Measurements from ENCODE around the gene PLPPR2.

PLPPR2 gene

GRCh38 chr19:11397089-11397610 is 41.9 kb downstream of the PLPPR2 start:
- DNase-seq: no peak
- no peaks in the 10 kb centered on the region for H3K36me3 ChIP-seq
- H3K27me3 ChIP-seq (ENCODE audit: insufficient read depth, low read depth, severe bottlenecking): no peaks in the 10 kb centered on the region
- H3K27ac ChIP-seq: no peak overlapping the region
- H3K9me3 ChIP-seq (ENCODE audit: severe bottlenecking): no peaks in the 10 kb centered on the region
- TF ChIP-seq CTCF (IDR thresholded peaks at IDR 0.05; ENCODE audit: low read depth, low read length): no peak
- no peak overlapping the region for H3K4me3 ChIP-seq (ENCODE audit: low read depth, low read length)

GRCh38 chr19:11399667-11400066 is 44.4 kb downstream of the PLPPR2 start:
- Histone ChIP-seq H3K27me3 (ENCODE audit: insufficient read depth, low read depth, severe bottlenecking) (no peaks in the 10 kb centered on the region), H3K4me3 (ENCODE audit: low read depth, low read length) (no peak overlapping the region), H3K36me3 (no peaks in the 10 kb centered on the region), H3K9me3 (ENCODE audit: severe bottlenecking) (no peaks in the 10 kb centered on the region), H3K27ac (no peak overlapping the region)
- DNase-seq: no peak
- TF ChIP-seq CTCF (IDR thresholded peaks at IDR 0.05; ENCODE audit: low read depth, low read length): no peak

GRCh38 chr19:11400798-11401197 is 45.6 kb downstream of the PLPPR2 start:
- H3K36me3 ChIP-seq: no peaks in the 10 kb centered on the region
- no peak for DNase-seq

GRCh38 chr19:11401808-11402543 is 46.7 kb downstream of the PLPPR2 start:
- Histone ChIP-seq H3K4me3 (ENCODE audit: low read depth, low read length) (no peak overlapping the region), H3K27me3 (ENCODE audit: insufficient read depth, low read depth, severe bottlenecking) (no peaks in the 10 kb centered on the region), H3K36me3 (no peaks in the 10 kb centered on the region), H3K27ac (no peak overlapping the region), H3K9me3 (ENCODE audit: severe bottlenecking) (no peaks in the 10 kb centered on the region)
- TF ChIP-seq CTCF (IDR thresholded peaks at IDR 0.05; ENCODE audit: low read depth, low read length): no peak
- no peak for DNase-seq

More at GRCh38 chr19:11400798-11401197, 45.6 kb downstream of the PLPPR2 start:
- no peaks in the 10 kb centered on the region for H3K27me3 ChIP-seq (ENCODE audit: insufficient read depth, low read depth, severe bottlenecking)
- no peak overlapping the region for H3K4me3 ChIP-seq (ENCODE audit: low read depth, low read length)
- no peak overlapping the region for H3K27ac ChIP-seq
- H3K9me3 ChIP-seq (ENCODE audit: severe bottlenecking): no peaks in the 10 kb centered on the region
- no peak for TF ChIP-seq CTCF (IDR thresholded peaks at IDR 0.05; ENCODE audit: low read depth, low read length)

GRCh38 chr19:11404588-11405222 is 49.5 kb downstream of the PLPPR2 start:
- H3K36me3 ChIP-seq: no peaks in the 10 kb centered on the region
- no peak overlapping the region for H3K4me3 ChIP-seq (ENCODE audit: low read depth, low read length)
- DNase-seq: peak; percentile 63
- H3K9me3 ChIP-seq (ENCODE audit: severe bottlenecking): no peaks in the 10 kb centered on the region
- H3K27me3 ChIP-seq (ENCODE audit: insufficient read depth, low read depth, severe bottlenecking): peaks cover 12% of the 10 kb centered on the region
- H3K27ac ChIP-seq: no peak overlapping the region
- TF ChIP-seq CTCF (IDR thresholded peaks at IDR 0.05; ENCODE audit: low read depth, low read length): no peak
